DMS153 (cell line): ENCODE results near the gene SFXN5.
A peak's percentile ranks its signal among the peaks of the same experiment; 100 is the strongest.
"Not testable (repeated sequence)": the region's sequence is repeated elsewhere in the genome, so short reads cannot be mapped to it uniquely, and the experiment has no call there.

Experiments
- DNase-seq: peaks from one replicate; lab custom pipeline; 2025; lab: John Stamatoyannopoulos, UW

SFXN5 gene

DNA sequence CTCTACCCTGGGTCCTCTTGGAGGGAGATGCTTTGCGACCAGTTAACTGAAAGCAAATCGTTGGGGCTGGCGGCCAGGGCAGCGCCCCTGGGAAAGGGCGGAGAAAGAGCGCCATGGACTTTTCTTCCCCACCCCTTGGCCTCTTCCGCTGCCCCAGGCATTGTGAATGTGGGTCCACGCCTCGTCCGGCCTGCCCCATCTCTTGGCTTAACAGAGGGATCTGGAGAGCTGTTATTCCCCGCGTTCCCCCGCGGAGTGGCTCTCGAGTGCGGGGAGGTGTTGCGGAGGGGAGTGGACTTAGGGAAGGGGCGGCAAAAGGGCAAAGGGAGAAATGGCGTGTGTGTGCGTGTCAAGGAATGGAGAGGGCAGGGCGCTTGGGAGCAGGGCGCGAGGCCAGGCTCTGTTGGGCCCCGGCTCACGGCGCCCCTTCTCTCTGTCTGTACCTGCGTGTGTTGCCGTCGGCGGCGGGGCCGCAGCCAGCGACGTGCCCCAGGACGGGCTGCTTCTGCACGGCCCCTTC is 147.6 kb downstream of the SFXN5 start:
- DNase-seq = no peak

- no peak for DNase-seq
Observed at GRCh38 chr2:72921853-72922252, 149.7 kb downstream of the SFXN5 start.

GRCh38 chr2:72921088-72921851 is 150.2 kb downstream of the SFXN5 start:
- DNase-seq = no peak

- DNase-seq = no peak
Observed at GRCh38 chr2:72920318-72921087, 151.0 kb downstream of the SFXN5 start.

DNA sequence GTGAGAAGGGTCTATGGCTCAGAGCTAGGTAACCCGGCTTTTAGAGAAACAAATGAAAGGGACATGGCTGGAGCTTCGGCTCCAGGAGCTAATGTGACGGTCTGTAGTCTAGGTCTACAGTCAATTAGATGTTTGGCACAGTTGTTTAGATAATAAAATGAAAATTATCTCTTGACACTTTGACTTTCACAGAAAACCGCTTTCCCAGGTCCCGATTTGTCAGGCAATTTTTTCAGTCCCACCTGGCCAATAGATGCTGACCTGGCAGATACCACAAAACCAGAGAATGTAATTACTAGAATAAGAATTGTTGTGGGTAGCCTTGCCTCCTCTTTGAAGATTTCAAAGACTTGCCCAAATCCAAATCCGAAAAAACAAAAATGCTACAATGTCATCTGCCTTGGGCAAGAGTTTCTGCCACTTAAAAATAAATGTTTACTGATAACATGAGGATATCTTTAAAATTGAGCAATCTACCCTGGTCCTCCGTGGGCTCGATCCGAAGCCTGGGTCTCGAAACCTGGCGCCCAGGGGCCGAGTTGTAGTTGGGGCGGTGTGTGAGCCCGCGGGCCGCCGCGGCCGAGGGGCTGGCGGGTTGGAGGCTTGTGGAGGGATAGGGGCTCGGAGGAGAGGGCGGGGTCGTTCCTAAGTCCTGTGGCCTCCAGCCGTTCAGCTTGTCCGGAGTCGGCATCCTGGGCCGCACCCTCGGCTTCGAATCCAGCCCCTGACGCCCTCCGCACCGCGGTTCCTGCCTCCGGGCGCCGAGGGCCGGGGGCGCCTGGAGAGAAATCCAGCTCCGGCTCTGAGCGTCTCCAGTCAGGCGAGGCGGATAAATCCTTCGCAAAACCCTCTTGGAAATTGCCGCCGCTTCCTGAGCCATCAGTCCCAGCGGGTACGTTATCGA is 151.8 kb downstream of the SFXN5 start:
- no peak for DNase-seq

DNA sequence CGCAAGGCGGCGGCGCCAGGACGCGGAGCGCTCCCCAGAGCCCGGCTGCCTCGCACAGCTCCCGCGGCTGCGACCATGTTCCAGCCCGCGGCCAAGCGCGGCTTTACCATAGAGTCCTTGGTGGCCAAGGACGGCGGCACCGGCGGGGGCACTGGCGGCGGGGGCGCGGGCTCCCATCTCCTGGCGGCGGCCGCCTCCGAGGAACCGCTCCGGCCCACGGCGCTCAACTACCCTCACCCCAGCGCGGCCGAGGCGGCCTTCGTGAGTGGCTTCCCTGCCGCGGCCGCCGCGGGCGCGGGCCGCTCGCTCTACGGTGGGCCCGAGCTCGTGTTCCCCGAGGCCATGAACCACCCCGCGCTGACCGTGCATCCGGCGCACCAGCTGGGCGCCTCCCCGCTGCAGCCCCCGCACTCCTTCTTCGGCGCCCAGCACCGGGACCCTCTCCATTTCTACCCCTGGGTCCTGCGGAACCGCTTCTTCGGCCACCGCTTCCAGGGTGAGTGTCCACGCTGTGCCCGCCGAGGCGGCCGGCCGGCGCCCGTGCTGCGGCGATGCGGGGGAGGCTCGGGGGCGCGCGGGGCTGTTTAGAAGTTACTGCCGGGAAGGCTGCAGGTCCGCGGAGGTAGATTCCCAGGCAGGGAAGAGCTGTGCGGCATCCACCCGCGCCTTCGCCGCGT is 153.5 kb downstream of the SFXN5 start:
- no peak for DNase-seq

DNA sequence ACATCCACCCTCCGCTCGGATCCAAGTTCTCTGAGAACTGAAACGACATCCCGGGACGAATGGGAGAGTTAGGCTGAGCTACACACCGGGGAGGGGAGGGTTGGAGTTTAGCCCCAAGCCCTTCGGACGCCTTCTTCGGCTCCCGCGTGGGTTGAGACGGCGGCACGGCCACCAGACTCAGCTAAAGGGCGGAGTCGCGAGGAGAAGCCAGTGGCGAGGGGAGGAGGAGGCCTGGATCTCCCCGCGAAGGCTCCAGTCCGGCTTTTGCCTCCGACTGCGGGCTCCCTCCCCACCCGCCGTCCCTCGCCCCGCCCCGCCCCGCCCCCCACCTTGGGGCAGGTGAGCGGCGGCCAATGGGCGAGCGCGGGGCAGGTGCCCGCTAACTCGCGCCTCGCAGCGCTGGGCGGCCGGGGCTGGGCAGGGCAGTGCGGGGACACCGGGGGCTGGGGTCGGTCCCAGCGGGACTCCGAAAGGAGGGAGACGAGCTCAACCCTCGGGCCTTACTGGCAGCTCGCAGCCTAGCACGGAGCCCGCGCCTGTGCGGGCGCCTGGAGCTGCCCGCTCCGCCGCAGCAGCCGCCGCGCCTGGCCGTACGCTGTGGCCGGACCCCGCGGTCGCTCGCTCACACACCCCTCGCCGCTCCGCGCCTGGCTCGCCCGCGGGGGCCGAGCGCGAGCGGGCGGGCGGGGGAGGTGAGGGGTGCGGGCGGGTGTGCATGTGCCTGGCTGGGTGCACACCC is 154.2 kb downstream of the SFXN5 start, which contains the start of gene EMX1:
TSS of gene EMX1 (plus strand) at position 382 of the 739 bp plus-strand sequence. CDS start at position 716, 334 bp downstream.
- peak; percentile 68 for DNase-seq

DNA sequence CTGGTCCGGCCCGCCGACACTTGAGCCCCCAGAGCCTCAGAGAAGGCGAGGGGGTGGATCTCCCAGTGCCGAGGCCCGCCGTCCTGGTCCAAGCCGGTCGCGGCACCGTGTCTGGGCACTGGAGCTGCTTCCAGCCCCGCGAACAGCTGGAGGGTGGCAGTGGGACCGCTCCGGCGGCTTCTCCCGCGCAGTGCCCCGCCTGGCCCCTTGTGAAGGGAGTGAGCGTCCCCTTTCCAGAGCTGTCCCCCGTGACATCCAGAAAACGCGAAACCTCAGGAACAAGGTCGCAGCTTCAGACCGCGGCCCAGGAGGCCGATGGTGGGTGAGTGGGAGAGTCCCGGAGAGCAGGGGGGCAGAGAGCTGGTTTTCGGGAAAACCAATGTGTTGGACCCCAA is 154.8 kb downstream of the SFXN5 start:
- no peak for DNase-seq

- DNase-seq = no peak
Observed at GRCh38 chr2:72915907-72916742, 155.4 kb downstream of the SFXN5 start.

DNA sequence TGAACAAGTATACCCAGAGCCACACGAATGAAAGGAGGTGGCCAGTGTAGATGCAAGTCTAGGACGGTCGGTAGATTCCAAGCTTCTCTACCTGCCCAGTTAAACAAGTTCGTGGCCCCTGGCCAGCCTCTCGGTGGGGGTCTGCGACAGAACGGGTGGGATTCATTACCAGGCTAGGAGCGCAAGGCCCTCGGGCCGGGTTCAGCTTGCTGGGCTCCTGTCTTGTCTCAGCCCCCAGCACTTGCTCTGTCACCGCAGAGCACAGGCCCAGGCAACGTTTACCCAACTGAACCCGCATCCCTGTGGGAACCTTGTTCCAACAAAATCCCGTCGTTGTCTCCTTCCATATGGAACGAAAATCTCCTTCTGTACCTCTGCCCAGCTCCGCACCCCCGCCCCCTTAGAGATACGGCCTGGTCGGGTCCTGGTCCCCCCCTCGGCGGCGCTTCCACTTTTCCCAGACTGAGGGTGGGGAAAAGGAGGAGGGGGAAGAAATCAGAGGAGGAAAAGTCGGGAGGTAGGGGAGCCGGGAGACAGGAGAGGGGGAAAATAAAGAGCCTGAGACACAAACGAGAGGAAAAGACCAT is 156.1 kb downstream of the SFXN5 start:
- DNase-seq = no peak

DNA sequence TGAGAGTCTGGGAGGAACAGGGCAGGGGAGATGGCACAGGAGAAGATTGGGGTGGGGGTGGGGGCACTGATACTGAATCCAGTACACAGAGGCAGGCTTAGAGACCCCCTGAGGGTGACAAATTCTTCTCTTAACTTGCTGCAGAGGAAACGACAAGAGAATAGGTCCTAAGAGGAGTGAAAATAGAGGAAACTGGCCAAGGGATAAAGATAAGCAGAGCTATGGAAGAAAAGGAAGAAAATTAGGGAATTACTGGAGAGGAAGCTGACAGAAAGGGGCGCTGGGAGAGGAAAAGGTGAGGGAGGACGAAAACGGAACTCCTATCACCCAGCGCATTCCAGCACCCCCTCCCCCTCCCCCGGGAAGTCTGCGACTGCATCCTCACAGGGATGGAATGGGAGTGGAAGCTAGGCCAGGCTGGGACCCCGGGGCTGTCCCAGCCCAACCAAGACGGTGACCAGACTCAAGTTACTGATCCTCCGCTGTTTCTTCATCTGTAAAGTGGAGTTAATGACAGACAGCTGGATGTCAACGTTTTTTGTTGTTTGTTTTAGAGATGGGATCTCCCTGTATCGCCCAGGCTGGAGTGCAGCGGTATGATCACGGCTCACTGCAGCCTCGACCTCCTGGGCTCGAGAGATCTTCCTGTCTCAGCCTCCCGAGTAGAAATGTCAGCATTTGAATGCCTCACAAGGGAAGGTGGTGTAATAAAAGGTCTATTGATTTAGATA is 156.8 kb downstream of the SFXN5 start:
- DNase-seq = no peak

- DNase-seq = no peak
Observed at GRCh38 chr2:72914206-72914559, 157.3 kb downstream of the SFXN5 start.

GRCh38 chr2:72913486-72914205 is 157.9 kb downstream of the SFXN5 start:
- no peak for DNase-seq

- no peak for DNase-seq
Observed at GRCh38 chr2:72911256-72911655, 160.3 kb downstream of the SFXN5 start.

DNA sequence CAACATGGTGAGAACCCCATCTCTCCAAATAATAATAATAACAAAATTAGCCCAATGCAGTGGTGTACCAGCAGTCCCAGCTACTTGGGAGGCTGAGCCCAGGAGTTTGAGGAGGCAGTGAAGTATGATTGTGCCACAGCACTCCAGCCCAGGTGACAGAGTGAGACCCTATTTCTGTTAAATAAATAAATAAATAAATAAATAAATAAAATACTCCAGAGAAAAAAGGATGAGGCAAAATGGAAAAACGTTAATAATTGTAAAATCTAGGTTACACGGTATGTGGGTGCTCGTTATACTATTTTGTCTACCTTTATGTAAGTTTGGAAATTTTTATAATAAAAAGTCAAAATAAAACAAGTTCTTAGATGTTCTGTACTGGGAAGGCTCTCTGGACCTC is 162.8 kb downstream of the SFXN5 start:
- no peak for DNase-seq

- not testable (repeated sequence) for DNase-seq
Observed at GRCh38 chr2:72907369-72907768, 164.1 kb downstream of the SFXN5 start.

- no peak for DNase-seq
Observed at GRCh38 chr2:72901426-72901825, 170.1 kb downstream of the SFXN5 start.

DNA sequence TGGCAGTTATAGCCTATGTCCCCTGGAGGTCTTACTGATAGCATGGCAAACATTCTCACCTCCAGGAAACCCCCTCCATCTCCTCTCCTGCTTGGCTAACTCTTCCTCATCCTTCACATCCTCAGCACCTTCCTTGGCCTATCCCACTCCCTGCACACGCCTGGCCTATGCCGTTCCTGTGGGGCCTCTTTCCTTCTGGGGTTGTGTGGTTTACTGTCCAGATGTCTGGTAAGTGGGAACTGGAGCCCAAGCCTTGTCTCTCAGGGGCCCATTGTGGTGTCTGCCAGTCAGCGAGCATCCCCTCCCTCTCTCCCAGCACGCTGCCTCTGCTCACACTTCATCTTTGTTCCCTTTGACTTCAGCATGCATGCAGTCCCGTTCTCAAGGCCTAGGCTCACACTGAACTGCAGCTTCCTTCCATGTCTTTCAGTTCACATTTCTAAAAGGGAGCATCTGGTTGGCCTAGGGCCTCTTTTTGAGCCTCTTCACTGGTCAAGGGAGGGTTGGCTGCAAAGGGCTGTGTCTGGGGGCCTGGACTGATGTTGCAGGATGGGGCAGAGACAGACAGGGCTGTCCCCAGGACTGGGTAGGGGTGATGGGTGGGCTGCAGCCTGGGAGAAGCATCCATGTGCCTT is 171.2 kb downstream of the SFXN5 start:
- DNase-seq = no peak
